HEK293T (cell line): ENCODE data around the gene PCDHGB2.
"Not testable (repeated sequence)": the region's sequence is repeated elsewhere in the genome, so short reads cannot be mapped to it uniquely, and the experiment has no call there.

Source experiments
- CTCF ChIA-PET: fragments of 350-600 bp; formaldehyde crosslinking; extraction: SDS; loops from one replicate; lab custom pipeline; 2021; ENCODE audit warnings: antibody characterized with exemption, inconsistent platforms; lab: Yijun Ruan, JAX
- POLR2A ChIA-PET: fragments of 350-600 bp; formaldehyde crosslinking; extraction: SDS; loops from one replicate; lab custom pipeline; 2020; ENCODE audit warnings: antibody characterized with exemption, inconsistent platforms; lab: Yijun Ruan, JAX
- DNase-seq: peaks from one replicate; pipeline ENCODE4 v3.0.0; 2012; ENCODE audit warnings: mixed read lengths; ENCODE audit errors: extremely low spot score
- ARNT ChIP-seq: fragments of 450-650 bp; IDR thresholded peaks from 2 replicates; pipeline ENCODE4 v1.6.1; 2017; ENCODE audit warnings: mild to moderate bottlenecking
- BHLHE40 ChIP-seq: fragments of 450-650 bp; IDR thresholded peaks from 2 replicates; pipeline ENCODE4 v1.6.1; 2016; ENCODE audit warnings: mild to moderate bottlenecking, moderate library complexity, borderline replicate concordance
- CTBP1 ChIP-seq: fragments of 450-650 bp; IDR thresholded peaks from 2 replicates; pipeline ENCODE4 v1.6.1; 2016; ENCODE audit warnings: borderline replicate concordance
- ELF4 ChIP-seq: fragments of 450-650 bp; IDR thresholded peaks from 2 replicates; pipeline ENCODE4 v1.6.1; 2017; ENCODE audit warnings: antibody characterized with exemption
- FOXA1 ChIP-seq: fragments of 450-650 bp; IDR thresholded peaks from 2 replicates; pipeline ENCODE4 v1.6.1; 2016; ENCODE audit warnings: mild to moderate bottlenecking
- FOXK2 ChIP-seq: fragments of 450-650 bp; IDR thresholded peaks from 2 replicates; pipeline ENCODE4 v1.6.1; 2016; ENCODE audit warnings: mild to moderate bottlenecking
- FOXM1 ChIP-seq: fragments of 450-650 bp; IDR thresholded peaks from 2 replicates; pipeline ENCODE4 v1.6.1; 2017; ENCODE audit warnings: mild to moderate bottlenecking, borderline replicate concordance
- HDGF ChIP-seq: fragments of 450-650 bp; IDR thresholded peaks from 2 replicates; pipeline ENCODE4 v1.6.1; 2017; ENCODE audit warnings: antibody characterized with exemption, borderline replicate concordance
- L3MBTL2 ChIP-seq: fragments of 450-650 bp; conservative IDR thresholded peaks from 2 replicates; pipeline ENCODE4 v1.6.1; 2016; ENCODE audit warnings: mild to moderate bottlenecking
- LEF1 ChIP-seq: fragments of 450-650 bp; IDR thresholded peaks from 2 replicates; pipeline ENCODE4 v1.6.1; 2017; ENCODE audit warnings: mild to moderate bottlenecking, borderline replicate concordance
- NFRKB ChIP-seq: fragments of 450-650 bp; IDR thresholded peaks from 2 replicates; pipeline ENCODE4 v1.6.1; 2016; ENCODE audit warnings: mild to moderate bottlenecking, moderate library complexity
- PKNOX1 ChIP-seq: fragments of 450-650 bp; IDR thresholded peaks from 2 replicates; pipeline ENCODE4 v1.6.1; 2016
- SP1 ChIP-seq: fragments of 450-650 bp; IDR thresholded peaks from 2 replicates; pipeline ENCODE4 v1.6.1; 2017
- SUZ12 ChIP-seq: fragments of 450-650 bp; IDR thresholded peaks from 2 replicates; pipeline ENCODE4 v1.6.1; 2016; ENCODE audit warnings: mild to moderate bottlenecking
- TARDBP ChIP-seq: fragments of 450-650 bp; IDR thresholded peaks from 2 replicates; pipeline ENCODE4 v1.6.1; 2016
- ZNF384 ChIP-seq: fragments of 450-650 bp; IDR thresholded peaks from 2 replicates; pipeline ENCODE4 v1.6.1; 2016

The PCDHGB2 gene

GRCh38 chr5:141389153-141390042, 29.6 kb downstream of the PCDHGB2 start:
- ChIA-PET CTCF (interaction anchor here (0.6 kb wide), 2 partner anchors 59 to 155 kb away, joined by 3 read pairs; partner anchors contain the start of gene PCDHGA1), POLR2A (no interaction called here)
- TF ChIP-seq FOXM1 = no peak
- TF ChIP-seq PKNOX1 = no peak
- no peak for TF ChIP-seq SP1
- no peak for TF ChIP-seq NFRKB
- no peak for TF ChIP-seq HDGF
- TF ChIP-seq L3MBTL2 = no peak
- no peak for TF ChIP-seq BHLHE40
- no peak for TF ChIP-seq LEF1
- TF ChIP-seq FOXK2 = no peak
- TF ChIP-seq SUZ12 = no peak
- no peak for TF ChIP-seq CTBP1
- TF ChIP-seq FOXA1 = no peak
- no peak for TF ChIP-seq TARDBP
- no peak for TF ChIP-seq ELF4
- no peak for TF ChIP-seq ARNT
- TF ChIP-seq ZNF384 = no peak
- no peak for DNase-seq

- ChIA-PET POLR2A (no interaction called here), CTCF (no interaction called here)
- no peak for TF ChIP-seq FOXA1
- TF ChIP-seq L3MBTL2 = peak; percentile 59; the same call in 1 of the 2 replicates
- DNase-seq = no peak
Observed at GRCh38 chr5:141392429-141393198, 32.8 kb downstream of the PCDHGB2 start, which contains the start of gene PCDHGA8. Gene PCDHGA8, plus strand, starts transcription at chr5:141392633. Its CDS starts 181 bp downstream, at chr5:141392814.

- no peak for TF ChIP-seq ZNF384
- TF ChIP-seq FOXK2 = no peak
- TF ChIP-seq FOXA1 = no peak
- TF ChIP-seq CTBP1 = no peak
- no peak for TF ChIP-seq SUZ12
- TF ChIP-seq LEF1 = no peak
- TF ChIP-seq BHLHE40 = no peak
- TF ChIP-seq ARNT = no peak
- no peak for TF ChIP-seq TARDBP
- no peak for TF ChIP-seq ELF4
- no peak for TF ChIP-seq HDGF
- TF ChIP-seq PKNOX1 = no peak
- ChIA-PET POLR2A (no interaction called here), CTCF (no interaction called here)
- DNase-seq = no peak
Observed at GRCh38 chr5:141393267-141393666, 33.5 kb downstream of the PCDHGB2 start.

GRCh38 chr5:141394401-141395187, 34.8 kb downstream of the PCDHGB2 start:
- CTCF ChIA-PET, POLR2A ChIA-PET, DNase-seq: not testable (repeated sequence)

GRCh38 chr5:141397756-141398551, 38.2 kb downstream of the PCDHGB2 start, which contains the start of gene PCDHGB5:
Gene PCDHGB5, plus strand, starts transcription at chr5:141397947. Its CDS starts 181 bp downstream, at chr5:141398128.
- POLR2A ChIA-PET, CTCF ChIA-PET, DNase-seq: not testable (repeated sequence)

GRCh38 chr5:141398608-141399007, 38.8 kb downstream of the PCDHGB2 start:
- TF ChIP-seq FOXA1 (no peak), LEF1 (no peak), ZNF384 (no peak), SP1 (no peak), HDGF (no peak), PKNOX1 (no peak), ELF4 (no peak), SUZ12 (no peak), TARDBP (no peak), ARNT (no peak), L3MBTL2 (no peak), FOXM1 (no peak), NFRKB (no peak), CTBP1 (no peak), BHLHE40 (no peak), FOXK2 (no peak)
- DNase-seq = no peak
- ChIA-PET POLR2A (no interaction called here), CTCF (no interaction called here)
